ENCODE measurements around the gene GJA3.

The GJA3 gene

GRCh38 chr13:20149762-20150161, 11.1 kb downstream of the GJA3 start:
- DNase-seq = no peak

DNA sequence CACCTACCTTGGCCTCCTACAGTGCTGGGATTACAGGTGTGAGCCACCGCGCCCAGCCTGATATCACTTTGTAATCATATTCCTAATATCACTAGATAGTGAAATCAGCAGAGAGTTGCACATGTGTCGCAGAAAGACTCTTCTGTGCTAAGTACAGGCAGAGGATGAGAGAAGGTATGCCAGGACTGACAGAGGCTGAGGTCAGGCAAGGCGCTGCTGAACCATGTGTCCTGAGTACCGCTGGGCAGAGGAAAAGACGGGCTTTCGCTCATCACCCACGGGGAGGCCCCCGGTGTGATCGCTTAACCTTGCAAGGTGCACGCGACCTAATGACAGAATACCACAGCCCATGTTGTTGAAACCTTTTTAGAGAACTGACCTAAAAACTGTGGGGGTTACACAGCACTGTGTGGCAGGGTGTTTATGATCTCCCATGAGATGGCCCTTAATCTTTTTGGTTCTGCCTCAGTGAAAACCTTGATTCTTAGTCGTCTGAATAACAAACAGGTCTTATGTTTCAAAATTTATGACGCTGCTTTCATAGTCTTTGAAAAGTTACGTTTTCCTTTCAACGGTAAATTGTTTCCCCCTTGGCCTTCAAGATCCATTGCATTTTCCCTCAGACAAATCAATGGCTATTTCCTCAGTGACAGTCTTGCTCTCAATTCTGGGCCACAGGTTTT, 12.2 kb downstream of the GJA3 start:
- DNase-seq = no peak

DNA sequence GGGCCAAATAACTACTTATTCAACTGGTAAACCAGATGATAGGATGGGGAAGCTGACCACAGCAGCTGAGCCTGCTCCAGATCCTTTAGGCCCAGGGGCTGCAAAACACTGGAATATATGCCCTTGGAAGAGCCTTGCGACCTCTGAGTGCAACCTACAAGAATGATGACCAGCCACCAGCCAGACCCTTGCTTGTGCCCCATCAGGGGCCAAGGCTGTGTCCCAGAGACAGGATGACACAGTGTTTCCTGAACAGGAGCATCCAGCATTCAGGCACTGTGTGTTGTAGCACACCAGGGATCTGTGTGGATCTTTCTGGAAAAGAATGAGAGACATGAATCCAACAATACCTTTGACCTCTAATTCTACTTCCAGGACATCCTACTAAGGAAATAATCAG, 14.5 kb downstream of the GJA3 start:
- DNase-seq = no peak

DNA sequence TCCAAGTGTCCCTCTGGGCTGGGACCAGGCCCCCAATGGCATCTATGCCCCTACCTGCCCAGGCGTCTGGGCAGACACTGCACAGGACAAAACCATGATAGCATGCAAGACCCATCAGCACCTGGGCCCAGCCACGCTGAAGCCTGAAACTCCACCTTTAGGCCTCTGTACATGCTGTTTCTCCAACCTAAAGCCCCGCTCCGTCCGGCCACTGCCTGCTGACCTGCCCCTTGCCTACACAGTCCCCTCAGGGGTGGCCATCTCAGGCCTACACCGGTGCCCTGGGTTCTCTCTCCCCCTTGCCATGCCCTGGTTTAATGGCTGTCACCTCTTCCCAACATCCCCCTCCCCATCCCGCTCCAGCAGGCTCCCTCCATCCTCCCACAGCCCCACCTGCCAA, 15.3 kb downstream of the GJA3 start:
- no peak for DNase-seq

DNA sequence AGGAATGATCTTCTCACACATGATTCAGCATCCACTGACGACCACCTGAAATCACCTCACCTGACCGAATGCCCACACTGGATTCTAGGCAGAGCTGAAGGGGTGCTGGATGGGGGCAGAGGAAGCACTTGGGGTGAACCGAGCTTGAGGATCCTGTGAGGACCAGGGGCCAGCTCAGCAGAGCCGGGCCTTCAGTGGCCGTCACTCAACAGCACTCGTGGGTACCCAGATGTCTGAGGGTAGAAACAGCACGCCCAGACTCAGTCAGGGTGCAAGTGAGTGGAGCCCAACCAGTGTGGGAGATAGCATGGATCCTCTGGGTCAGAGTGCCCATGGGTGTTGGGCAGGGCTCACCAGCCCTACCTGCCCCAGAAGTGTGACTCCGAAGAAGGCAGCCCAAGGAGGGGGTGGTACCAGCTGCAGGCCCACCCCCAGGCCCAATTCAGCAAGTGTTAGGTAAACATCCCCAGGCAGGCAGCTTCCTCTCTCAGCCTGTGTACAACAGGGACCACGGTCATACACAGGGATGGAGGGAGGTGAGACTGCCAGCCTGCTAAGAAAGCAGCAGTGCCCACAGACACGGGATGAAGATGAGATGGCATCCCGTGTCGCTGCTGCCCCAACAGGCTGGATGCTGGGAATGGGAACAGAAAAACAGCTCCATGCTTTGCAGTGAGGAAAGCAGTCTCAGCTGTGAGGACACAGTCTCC, 16.6 kb downstream of the GJA3 start:
- no peak for DNase-seq

GRCh38 chr13:20142927-20143480, 17.8 kb downstream of the GJA3 start:
- DNase-seq = no peak

DNA sequence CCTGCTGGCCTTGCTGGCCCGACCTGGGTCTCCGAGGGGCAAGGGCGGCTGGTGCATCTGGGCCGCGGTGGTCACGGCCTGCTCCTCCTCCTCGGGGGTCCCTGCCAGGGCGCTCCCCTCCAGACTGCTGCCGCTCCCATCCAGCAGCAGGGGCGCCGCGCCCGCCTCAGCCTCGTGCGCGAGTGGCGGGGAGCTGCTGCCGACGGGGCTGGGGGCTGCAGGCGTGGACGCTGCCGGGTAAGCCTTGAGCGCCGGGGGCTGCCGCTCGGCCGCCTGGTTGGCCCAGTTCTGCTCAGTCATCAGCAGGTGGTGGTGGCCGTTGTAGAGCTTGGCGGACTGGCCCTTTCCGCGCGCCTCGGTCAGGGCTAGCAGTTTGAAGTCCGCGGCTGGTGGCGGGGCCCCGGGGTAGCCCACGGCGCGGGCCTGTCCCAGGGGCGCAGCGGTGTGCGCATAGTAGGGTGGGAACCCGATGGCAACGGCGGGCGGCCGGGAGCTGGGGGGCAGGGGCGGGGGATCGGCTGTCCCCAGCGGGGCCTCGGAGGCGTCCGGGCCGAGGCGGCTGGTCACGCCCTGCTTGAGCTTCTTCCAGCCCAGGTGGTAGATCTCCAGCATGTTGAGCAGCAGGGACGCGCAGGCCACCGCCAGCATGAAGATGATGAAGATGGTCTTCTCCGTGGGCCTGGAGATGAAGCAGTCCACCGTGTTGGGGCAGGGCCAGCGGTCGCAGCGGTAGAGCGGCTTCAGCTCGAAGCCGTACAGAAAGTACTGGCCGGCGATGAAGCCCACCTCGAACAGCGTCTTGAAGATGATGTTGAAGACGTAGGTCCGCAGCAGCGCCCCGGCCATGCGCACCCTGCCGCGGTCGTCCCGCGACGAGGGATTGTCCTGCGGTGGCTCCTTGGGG, 18.6 kb downstream of the GJA3 start:
- no peak for DNase-seq

DNA sequence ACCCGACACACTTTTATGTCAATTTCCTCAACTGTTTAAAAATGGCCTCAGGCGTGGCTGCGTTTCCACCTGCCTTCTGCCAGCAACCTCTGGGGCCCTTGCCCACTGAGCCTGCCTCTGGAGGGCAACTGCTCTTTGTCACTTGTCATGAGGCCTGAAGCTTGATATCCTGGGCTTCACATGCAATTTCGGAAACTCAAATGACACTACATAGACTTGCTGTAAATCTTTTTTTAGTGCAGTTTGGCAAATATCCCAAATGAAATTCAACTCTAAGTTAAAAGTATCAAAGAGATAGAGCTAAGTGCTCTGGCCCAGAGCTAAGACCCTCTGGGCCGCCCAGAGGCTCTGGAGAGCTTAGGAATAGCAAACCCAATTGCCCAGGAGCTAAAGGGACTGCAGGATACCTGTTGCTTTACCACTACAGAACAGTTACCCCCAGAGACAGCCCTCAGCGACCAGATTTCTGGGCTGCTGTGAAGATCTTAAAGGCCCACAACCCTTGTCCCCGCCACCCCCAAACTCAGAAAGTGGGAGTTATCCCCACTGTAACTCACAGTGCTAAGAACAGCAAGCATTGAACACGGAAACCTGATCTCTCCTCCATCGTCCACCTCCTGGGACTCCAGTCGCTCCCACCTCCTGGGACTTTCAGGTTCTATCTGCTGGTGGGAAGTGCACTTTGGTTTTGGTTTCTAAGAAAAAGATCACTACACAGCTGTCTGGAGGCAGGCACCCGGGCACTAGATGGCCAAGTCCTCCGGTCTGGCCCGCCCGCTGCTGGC, 19.4 kb downstream of the GJA3 start:
- DNase-seq = no peak

GRCh38 chr13:20140487-20140886, 20.4 kb downstream of the GJA3 start:
- no peak for DNase-seq

GRCh38 chr13:20137875-20138274, 23.0 kb downstream of the GJA3 start:
- DNase-seq = no peak

GRCh38 chr13:20136781-20137703, 23.8 kb downstream of the GJA3 start:
- DNase-seq = peak; percentile 40

DNA sequence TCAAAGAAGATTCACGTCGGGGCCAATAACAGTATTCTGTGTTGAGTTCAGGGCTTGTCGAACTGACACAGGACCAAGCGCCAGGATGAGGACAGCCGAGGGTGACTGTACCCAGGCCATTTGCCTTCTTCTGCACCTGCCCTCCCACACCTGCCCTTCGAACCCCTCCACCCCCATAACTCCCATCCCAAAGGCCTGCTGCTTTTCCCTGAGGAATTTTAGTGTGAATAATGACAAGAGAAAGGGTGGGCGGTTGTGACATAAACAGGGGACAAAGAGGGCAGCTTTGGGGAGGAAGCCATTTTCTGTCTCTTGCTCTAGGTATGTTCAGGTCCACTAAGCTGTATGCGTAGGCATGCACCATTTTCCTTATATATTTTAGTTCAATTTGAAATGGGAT, 26.1 kb downstream of the GJA3 start:
- no peak for DNase-seq

DNA sequence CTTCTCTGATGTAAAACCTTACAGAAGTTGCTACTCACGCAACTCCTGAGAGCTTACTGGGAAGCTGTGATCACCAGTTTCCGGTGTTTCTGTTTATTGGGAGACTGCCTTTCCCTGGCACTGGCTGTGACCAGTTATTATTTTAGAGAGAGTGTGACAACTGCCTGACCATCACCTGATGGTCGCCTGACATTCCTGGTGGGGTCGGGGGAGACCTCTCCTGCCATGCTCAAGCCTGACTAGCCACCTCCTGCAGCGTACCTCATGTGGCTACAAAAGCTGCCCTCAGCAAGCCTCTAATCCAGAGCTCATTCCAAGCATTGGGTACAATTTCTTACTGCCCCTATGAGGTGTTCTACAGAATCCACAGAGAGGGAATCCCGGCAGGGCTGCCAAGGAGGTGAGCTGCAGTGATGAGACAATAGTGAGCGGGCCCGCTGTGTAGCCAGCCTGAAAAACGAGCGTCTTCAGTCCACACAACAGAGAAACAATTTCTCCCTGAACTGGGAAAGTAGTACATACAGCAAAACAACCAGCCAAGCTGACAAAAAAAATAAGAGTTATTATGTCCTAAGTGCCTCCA, 28.7 kb downstream of the GJA3 start:
- no peak for DNase-seq

DNA sequence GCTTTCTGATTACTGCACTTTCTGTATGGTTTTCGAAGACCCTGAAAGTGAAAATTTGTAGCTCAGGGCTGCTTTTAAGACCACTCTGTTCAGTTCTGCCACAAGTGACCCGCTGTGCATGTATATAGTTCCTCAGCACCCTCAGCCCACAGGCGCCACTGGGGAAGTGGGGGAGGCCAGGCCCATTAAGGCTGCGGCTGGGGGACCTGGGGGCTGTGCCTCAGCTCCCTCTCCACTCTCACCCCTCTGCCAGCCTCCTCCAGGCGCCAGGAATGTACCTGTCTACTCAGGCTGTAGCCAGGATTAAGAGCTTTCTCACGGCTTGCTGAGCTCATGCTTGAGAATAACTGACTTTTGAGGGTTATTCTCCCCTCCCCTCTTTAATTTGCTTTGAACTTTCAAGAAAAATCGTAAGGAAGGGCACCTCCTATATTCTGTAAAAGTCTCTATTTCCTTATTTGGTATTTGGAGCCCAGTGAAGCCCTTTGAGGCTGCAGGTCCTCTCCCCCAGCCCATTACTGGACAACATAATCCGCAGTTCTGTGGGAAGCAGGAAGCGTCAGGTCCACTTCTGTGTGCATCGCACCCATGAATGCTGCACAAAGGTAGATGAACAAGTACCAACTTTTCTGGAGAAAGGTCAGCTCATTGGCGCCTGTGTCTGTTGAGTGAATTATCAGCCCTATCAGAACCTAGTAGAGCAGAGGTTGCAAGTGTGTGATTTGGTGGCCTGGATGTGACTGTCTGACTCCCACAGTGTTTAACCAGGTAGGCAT, 29.6 kb downstream of the GJA3 start:
- no peak for DNase-seq

- no peak for DNase-seq
Measured at GRCh38 chr13:20130652-20131051, 30.2 kb downstream of the GJA3 start.

DNA sequence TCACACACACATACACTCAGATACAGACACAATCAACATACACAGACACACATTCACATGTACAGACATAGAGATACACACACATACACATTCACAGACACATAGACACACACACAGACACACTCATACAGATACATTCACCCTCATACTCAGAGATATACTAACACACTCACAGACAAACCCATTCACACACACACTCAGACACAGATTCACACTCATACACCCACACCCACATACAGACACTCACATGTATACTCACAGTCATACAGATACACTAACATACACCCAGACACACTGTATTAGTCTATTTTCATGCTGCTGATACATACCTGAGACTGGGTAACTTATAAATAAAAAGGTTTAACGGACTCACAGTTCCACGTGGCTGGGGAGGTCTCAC, 30.8 kb downstream of the GJA3 start:
- DNase-seq = no peak

DNA sequence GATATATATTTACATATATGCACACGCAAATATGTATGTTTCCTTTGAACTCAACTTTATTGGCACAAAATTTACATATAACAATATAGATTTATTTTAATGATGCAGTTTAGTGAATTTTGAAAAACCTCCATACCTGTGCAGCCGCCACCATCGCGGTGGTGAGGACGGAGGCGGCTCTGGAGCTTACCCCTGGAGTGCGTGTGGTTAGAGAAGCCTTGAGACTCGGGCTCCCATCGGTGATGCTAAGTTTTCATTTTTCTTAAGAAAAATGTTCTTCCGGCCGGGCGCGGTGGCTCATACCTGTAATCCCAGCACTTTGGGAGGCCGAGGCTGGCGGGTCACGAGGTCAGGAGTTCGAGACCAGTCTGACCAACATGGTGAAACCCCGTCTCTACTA, 31.8 kb downstream of the GJA3 start:
- no peak for DNase-seq

DNA sequence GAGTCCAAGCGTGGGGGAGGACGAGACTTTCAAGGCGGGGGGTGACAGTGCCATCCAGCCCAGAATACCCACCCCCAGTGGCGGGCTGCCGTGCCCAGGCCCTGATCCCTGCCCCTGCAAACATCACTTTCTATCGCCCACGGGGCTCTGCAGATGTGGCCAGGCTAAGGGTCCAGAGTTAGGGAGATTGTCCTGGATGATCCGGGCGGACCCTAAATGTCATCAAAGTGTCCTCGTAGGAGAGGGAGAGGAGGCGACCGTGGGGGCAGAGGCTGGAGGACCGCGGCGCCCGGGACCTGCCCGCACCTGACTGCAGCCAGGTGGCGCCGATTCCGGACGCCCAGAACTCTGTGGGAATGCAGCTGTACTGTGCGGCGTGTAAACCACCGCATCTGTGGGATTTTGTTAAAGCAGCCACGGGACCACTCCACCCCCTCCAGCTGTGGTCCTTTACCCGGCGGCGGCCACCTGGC, 32.4 kb downstream of the GJA3 start:
- no peak for DNase-seq

DNA sequence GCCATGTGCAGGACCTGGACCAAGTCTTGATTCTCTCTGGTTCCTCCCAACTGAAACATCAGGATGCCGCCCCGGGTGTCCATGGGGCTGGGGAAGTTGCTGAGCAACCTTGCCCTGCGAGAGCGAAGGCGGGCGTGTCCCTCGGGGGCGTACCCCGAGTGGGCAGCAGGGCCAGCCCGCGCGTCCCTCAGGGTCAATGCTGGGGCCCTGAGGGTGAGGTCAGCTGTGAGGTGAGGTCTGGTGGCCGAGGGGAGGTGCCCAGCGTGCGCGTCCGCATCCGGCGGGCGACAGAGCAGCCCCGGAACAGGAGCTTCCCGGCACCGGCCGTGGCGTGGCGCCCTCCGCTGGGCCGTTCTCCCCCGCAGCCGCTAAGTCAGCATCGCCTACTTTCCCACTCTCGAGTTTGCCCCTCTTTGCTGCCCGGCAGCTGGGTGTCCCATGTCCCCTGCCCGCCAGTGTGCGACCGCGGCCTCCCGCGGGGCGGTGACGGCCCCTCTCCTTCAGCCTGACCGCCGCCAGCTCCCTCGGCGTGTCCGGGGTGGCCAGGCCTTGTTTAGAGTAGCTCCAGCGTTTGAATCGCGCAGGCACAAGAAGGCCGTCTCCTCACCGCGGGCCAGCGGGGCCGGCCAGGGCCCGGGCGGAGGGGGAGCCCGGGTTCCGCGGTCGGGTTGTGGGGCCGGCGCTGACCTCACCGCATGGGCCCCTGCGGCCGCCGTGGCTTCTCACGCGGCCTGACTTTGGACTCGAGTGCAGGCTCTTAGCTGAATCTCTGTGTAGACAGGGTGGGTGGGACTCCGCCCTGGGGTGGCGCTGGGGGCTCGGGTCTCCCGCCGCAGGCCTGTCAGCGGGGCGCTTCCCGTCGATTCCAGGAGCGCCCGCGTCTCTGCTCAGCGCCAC, 33.0 kb downstream of the GJA3 start:
- peak; percentile 43 for DNase-seq
